HG03025 (cell line): ENCODE data around the gene VGF.
"Not testable (repeated sequence)": the region's sequence is repeated elsewhere in the genome, so short reads cannot be mapped to it uniquely, and the experiment has no call there.

Experiments
- ATAC-seq: cut with Tn5 transposase; IDR thresholded peaks from one replicate; pipeline ENCODE4 v1.9.1; 2021; ENCODE audit warnings: mild to moderate bottlenecking, moderate library complexity; ENCODE audit not compliant: unreplicated experiment, low FRiP score

Gene VGF

GRCh38 chr7:101165075-101165957 is at the start of gene VGF:
VGF (minus strand) TSS chr7:101165569; CDS start chr7:101164843, 726 bp downstream.
- peak; percentile 63 for ATAC-seq

- no peak for ATAC-seq
Observed at GRCh38 chr7:101212014-101212413, 46.6 kb upstream of the VGF start.

- ATAC-seq = no peak
Observed at GRCh38 chr7:101211501-101211900, 46.1 kb upstream of the VGF start.

- ATAC-seq = no peak
Observed at GRCh38 chr7:101210143-101210542, 44.8 kb upstream of the VGF start.

GRCh38 chr7:101208794-101209193 is 43.4 kb upstream of the VGF start:
- ATAC-seq = no peak

- ATAC-seq = no peak
Observed at GRCh38 chr7:101207459-101207858, 42.1 kb upstream of the VGF start.

- no peak for ATAC-seq
Observed at GRCh38 chr7:101206665-101207042, 41.3 kb upstream of the VGF start.

GRCh38 chr7:101205901-101206664 is 40.7 kb upstream of the VGF start:
- no peak for ATAC-seq

- not testable (repeated sequence) for ATAC-seq
Observed at GRCh38 chr7:101203740-101204738, 38.7 kb upstream of the VGF start.

- ATAC-seq = no peak
Observed at GRCh38 chr7:101202603-101202918, 37.2 kb upstream of the VGF start.

GRCh38 chr7:101201695-101202602 is 36.6 kb upstream of the VGF start:
- no peak for ATAC-seq

GRCh38 chr7:101200862-101201599 is 35.7 kb upstream of the VGF start, which contains the start of gene MOGAT3:
MOGAT3 (minus strand) TSS chr7:101201036; CDS start chr7:101200854, 182 bp downstream.
- ATAC-seq = no peak

- no peak for ATAC-seq
Observed at GRCh38 chr7:101200504-101200861, 35.1 kb upstream of the VGF start.

GRCh38 chr7:101199522-101199921 is 34.2 kb upstream of the VGF start:
- not testable (repeated sequence) for ATAC-seq

- no peak for ATAC-seq
Observed at GRCh38 chr7:101198476-101198875, 33.1 kb upstream of the VGF start.

GRCh38 chr7:101197991-101198390 is 32.6 kb upstream of the VGF start:
- ATAC-seq = no peak

GRCh38 chr7:101195884-101196283 is 30.5 kb upstream of the VGF start:
- ATAC-seq = no peak

GRCh38 chr7:101189109-101189508 is 23.7 kb upstream of the VGF start:
- no peak for ATAC-seq
